GM19324 (cell line): ENCODE measurements around the gene LAMC1.
"Not testable (repeated sequence)": the region's sequence is repeated elsewhere in the genome, so short reads cannot be mapped to it uniquely, and the experiment has no call there.

Experiments used
- ATAC-seq: cut with Tn5 transposase; IDR thresholded peaks from one replicate; pipeline ENCODE4 v1.9.1; 2021; ENCODE audit warnings: mild to moderate bottlenecking, moderate library complexity; ENCODE audit not compliant: unreplicated experiment, low FRiP score

LAMC1 gene

GRCh38 chr1:183040547-183040971 is 17.3 kb downstream of the LAMC1 start:
- no peak for ATAC-seq

- no peak for ATAC-seq
These were observed 20.0 kb downstream of the LAMC1 start for GRCh38 chr1:183043254-183043653.

GRCh38 chr1:183043872-183044854 is 20.9 kb downstream of the LAMC1 start:
- ATAC-seq, result no peak

- ATAC-seq, result no peak
These were observed 21.9 kb downstream of the LAMC1 start for GRCh38 chr1:183044893-183045649.

GRCh38 chr1:183048087-183049085 is 25.2 kb downstream of the LAMC1 start:
- ATAC-seq, result peak; percentile 96

GRCh38 chr1:183051546-183051945 is 28.3 kb downstream of the LAMC1 start:
- no peak for ATAC-seq

- no peak for ATAC-seq
These were observed 29.6 kb downstream of the LAMC1 start for GRCh38 chr1:183052861-183053260.

- no peak for ATAC-seq
These were observed 35.8 kb downstream of the LAMC1 start for GRCh38 chr1:183058851-183059502.

GRCh38 chr1:183061194-183061593 is 38.0 kb downstream of the LAMC1 start:
- ATAC-seq, result no peak

GRCh38 chr1:183063349-183063748 is 40.1 kb downstream of the LAMC1 start:
- ATAC-seq, result no peak

- no peak for ATAC-seq
These were observed 42.0 kb downstream of the LAMC1 start for GRCh38 chr1:183065168-183065706.

- not testable (repeated sequence) for ATAC-seq
These were observed 43.2 kb downstream of the LAMC1 start for GRCh38 chr1:183066432-183066831.

- no peak for ATAC-seq
These were observed 46.5 kb downstream of the LAMC1 start for GRCh38 chr1:183069562-183070216.

- ATAC-seq, result no peak
These were observed 47.2 kb downstream of the LAMC1 start for GRCh38 chr1:183070234-183070922.

- peak; percentile 87 for ATAC-seq
These were observed 47.9 kb downstream of the LAMC1 start for GRCh38 chr1:183070923-183071618.

- ATAC-seq, result not testable (repeated sequence)
These were observed 49.4 kb downstream of the LAMC1 start for GRCh38 chr1:183072595-183072994.

GRCh38 chr1:183073320-183073719 is 50.1 kb downstream of the LAMC1 start:
- ATAC-seq, result no peak

GRCh38 chr1:183074215-183074614 is 51.0 kb downstream of the LAMC1 start:
- ATAC-seq, result no peak
